ENCODE measurements around the gene FSCN2.
"Not testable (repeated sequence)": the region's sequence is repeated elsewhere in the genome, so short reads cannot be mapped to it uniquely, and the experiment has no call there.

The FSCN2 gene

DNA sequence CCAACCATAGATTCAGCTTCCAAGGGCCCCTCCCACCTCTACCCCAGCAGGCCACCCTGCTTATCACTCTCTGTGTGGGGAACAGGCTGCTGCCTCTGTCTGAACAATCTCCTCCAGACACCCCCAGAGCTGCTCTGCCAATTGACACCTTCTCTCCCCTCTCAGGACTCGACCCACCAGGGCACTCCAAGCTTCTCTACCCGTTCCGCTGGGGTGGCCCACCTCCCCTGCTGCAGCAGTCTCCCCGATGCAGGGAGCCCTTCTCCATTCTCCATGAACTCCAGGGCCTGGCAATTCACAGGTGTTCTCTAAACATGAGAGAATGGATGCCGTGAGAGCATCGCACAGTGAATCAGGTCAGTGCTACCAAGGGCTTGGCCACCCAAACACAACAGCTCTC, 52.3 kb downstream of the FSCN2 start:
- no peak for DNase-seq

DNA sequence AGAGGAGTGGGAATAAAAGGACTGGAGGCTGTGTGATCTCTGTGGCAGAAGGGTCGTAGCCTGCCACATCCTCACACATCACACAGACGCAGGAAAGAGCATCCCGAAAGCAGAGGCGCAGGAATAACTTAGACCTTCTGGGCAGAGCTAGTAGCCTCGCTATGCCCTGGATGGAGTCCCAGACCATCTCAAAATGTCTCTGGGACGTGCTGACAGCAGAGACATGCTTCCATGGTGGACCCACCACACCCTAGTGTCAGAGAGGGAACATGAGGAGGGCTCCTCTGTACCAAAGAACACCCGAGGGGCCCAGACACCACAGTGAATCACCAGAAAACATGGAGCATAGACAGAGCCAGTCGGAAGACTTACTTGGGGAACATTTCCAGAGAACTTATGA, 53.6 kb downstream of the FSCN2 start:
- DNase-seq = no peak

DNA sequence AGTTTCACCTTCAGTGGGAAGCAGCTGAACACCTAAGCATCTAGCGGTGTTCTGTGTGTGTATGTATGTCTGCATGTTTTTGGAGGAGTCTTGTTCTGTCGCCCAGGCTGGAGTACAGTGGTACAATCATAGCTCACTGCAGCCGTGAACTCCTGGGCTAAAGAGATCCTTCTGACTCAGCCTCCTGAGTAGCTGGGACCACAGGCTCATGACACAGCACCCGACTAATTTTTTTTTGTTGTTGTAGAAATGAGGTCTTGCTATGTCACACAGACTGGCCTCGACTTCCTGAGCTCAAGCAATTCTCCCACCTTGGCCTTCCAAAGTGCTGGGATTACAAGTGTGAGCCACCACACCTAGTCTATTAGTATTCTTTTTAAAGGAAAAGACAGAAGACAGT, 54.2 kb downstream of the FSCN2 start:
- DNase-seq = no peak

DNA sequence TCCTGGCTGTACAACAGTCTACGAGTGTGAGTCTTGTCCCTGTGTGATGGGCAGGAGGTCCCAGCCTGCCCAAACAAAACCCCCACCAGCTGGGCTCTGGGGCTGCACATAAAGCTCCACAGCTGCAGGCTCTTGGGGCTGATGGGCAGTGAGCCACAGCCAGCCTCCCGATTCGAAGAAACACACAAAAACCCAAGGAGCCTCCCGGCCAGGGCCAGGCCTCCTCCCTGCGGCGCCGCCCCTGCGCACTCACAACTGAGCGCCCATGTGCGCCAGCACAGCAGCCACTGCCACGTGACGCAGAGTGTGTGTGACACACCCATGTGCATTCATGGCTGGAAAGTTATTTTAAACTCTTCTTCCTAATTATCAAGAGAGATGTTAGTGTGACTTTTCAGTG, 54.6 kb downstream of the FSCN2 start:
- no peak for DNase-seq

DNA sequence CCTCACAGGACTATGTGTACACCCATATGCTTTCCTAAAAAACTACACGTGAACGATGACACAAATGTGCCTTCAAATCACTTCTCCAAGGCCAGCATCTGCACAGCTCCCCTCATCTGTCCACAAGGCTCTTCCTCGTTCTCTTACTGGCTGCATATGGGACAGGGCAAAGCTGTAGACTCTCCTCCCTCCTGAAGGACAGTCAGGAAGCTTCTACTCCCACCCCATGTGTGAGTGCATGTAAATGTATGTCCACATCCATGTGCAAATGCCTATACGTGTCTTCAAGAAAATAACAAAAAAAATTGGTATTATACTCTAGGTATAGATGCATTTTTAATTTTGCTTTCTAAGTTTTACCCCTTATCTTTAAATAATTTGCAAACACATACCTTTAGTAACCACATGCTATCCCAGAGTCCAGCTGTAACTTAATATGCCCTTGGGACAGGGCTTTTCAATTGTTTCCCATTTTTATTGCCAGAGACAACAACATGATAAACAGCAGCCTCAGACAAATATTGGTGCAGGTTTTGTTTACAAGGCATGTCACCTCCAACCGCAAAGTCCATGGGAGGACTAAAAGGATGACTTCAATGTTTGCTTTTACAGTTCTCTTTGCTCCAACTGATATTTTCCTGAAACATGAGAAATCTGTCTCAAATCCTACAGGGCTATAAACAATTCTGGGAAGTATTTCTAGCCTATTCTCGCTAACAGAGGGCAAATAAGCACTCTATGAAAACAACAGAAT, 55.6 kb downstream of the FSCN2 start:
- no peak for DNase-seq

DNA sequence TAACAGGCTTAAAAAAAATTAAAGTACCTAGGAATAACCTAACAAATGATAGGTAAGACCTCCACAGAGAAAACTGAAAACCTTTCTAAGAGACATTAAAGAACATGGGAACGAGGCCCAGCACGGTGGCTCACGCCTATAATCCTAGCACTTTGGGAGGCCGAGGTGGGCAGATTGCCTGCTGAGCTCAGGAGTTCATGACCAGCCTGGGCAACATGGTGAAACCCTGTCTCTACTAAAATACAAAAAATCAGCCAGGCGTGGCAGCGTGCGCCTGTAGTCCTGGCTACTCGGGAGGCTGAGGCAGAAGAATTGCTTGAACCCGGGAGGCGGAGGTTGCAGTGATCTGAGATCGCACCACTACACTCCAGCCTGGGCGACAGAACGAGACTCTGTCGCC, 56.6 kb downstream of the FSCN2 start:
- not testable (repeated sequence) for DNase-seq

DNA sequence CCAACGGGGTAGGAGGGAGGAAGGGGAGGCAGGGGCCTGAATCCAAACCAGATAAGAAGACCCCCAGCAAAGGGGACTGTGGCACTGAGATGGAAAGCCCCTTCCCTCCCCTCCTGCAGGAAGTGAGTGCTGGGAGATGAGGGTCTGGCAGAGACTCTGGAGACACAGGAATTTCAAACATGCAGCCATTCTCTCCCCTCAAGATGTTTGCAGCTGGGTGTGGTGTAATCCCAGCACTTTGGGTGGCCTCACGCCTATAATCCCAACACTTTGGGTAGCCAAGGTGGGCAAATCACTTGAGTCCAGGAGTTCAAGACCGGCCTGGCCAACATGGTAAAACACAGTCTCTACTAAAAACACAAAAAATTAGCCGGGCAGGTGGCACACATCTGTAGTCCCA, 57.9 kb downstream of the FSCN2 start:
- DNase-seq = no peak
